HepG2 (cell line): ENCODE results near the gene SKIL. TPM values are rescaled to one million over a fixed set of nuclear protein-coding genes. Genes with fewer than 3 reads are reported as not detected.

Experiments
- BRD4 ChIP-seq: sonication (generic); formaldehyde crosslinking; IDR thresholded peaks from 2 replicates; pipeline ENCODE4 v1.4.0; 2020; ENCODE audit warnings: missing genetic modification reagents
- GABPB1 ChIP-seq: IDR thresholded peaks from 2 replicates; pipeline ENCODE4 v1.6.1; 2016; ENCODE audit warnings: mild to moderate bottlenecking, missing genetic modification reagents, moderate library complexity, missing compliant biosample characterization
- HOXA3 ChIP-seq: sonication (generic); formaldehyde crosslinking; IDR thresholded peaks from 2 replicates; pipeline ENCODE4 v1.5.0; 2020; ENCODE audit warnings: missing genetic modification reagents
- KDM2A ChIP-seq: sonication (generic); formaldehyde crosslinking; IDR thresholded peaks from 2 replicates; pipeline ENCODE4 v1.4.0; 2020; ENCODE audit warnings: low read depth, missing genetic modification reagents, borderline replicate concordance
- MYC ChIP-seq: sonication (generic); formaldehyde crosslinking; IDR thresholded peaks from 2 replicates; pipeline ENCODE4 v1.9.0; 2021; ENCODE audit warnings: missing genetic modification reagents, borderline replicate concordance
- NFYC ChIP-seq: IDR thresholded peaks from 2 replicates; pipeline ENCODE4 v1.6.1; 2016; ENCODE audit warnings: missing genetic modification reagents, missing compliant biosample characterization
- ZBTB33 ChIP-seq: sonication (generic); formaldehyde crosslinking; IDR thresholded peaks from 2 replicates; pipeline ENCODE4 v1.4.0; 2020; ENCODE audit warnings: missing genetic modification reagents
- ZMYM4 ChIP-seq: sonication (generic); formaldehyde crosslinking; IDR thresholded peaks from 2 replicates; pipeline ENCODE4 v1.8.1; 2023; ENCODE audit warnings: mild to moderate bottlenecking, missing genetic modification reagents
- ZNF274 ChIP-seq: sonication (generic); formaldehyde crosslinking; IDR thresholded peaks from 2 replicates; pipeline ENCODE4 v1.5.1; 2020; ENCODE audit warnings: mild to moderate bottlenecking, missing genetic modification reagents
- ZNF530 ChIP-seq: sonication (generic); formaldehyde crosslinking; IDR thresholded peaks from 2 replicates; pipeline ENCODE4 v1.5.0; 2020; ENCODE audit warnings: low read depth, mild to moderate bottlenecking, missing genetic modification reagents
- ZNF777 ChIP-seq: sonication (generic); formaldehyde crosslinking; IDR thresholded peaks from 2 replicates; pipeline ENCODE4 v1.4.0; 2020; ENCODE audit warnings: missing genetic modification reagents
- polyA plus RNA-seq, 8 experiments: library from polyadenylated mRNA; depleted of rRNA in 3 of 8; stranded (reverse) in 7 of 8; unstranded in 1 of 8; fragments of >200 nt; fragmentation: Illumina TruSeq in 4 of 8; extraction: Trizol in 4 of 8; gene quantifications; 2 replicates each; pipeline versions ENCODE4 v1.2.1 to v1.2.3, GENCODE V29; 2011 to 2016; ENCODE audit warnings: low read depth in 4 of 8, missing spikeins in 1 of 8, mixed read lengths in 1 of 8; ENCODE audit not compliant: insufficient read depth in 1 of 8
- total RNA-seq, 5 experiments: library from RNA; depleted of rRNA; stranded (reverse); fragments of >200 nt; fragmentation: Illumina TruSeq; extraction: Trizol; gene quantifications; 2 replicates each; pipeline ENCODE4 v1.2.3, GENCODE V29; 2016; ENCODE audit warnings: low read depth in 1 of 5
- TF ChIP-seq, protein P1 (sequence below): IDR thresholded peaks from 2 replicates; pipeline ENCODE4 v1.6.1; 2012; ENCODE audit warnings: inconsistent platforms
- TF ChIP-seq, protein P2 (sequence below): sonication (generic); formaldehyde crosslinking; IDR thresholded peaks from 2 replicates; pipeline ENCODE4 v1.4.0; 2020; ENCODE audit warnings: missing genetic modification reagents
- TF ChIP-seq, protein P3 (sequence below): sonication (generic); formaldehyde crosslinking; IDR thresholded peaks from 2 replicates; pipeline ENCODE4 v1.5.1; 2020; ENCODE audit warnings: mild to moderate bottlenecking, missing genetic modification reagents, moderate library complexity
- TF ChIP-seq, protein P4 (sequence below): IDR thresholded peaks from 2 replicates; pipeline ENCODE4 v1.6.1; 2016; ENCODE audit warnings: missing compliant biosample characterization, missing genetic modification reagents, borderline replicate concordance
- TF ChIP-seq, protein P5 (sequence below): sonication (generic); formaldehyde crosslinking; IDR thresholded peaks from 2 replicates; pipeline ENCODE4 v1.9.0; 2021; ENCODE audit warnings: missing genetic modification reagents, mild to moderate bottlenecking, borderline replicate concordance

SKIL gene
- total and polyA plus RNA-seq, 2 of the 13 experiments (the other 11 are each of a cell fraction or from before 2014, with no cell fraction given), result 5.2 to 20.7 TPM

DNA sequence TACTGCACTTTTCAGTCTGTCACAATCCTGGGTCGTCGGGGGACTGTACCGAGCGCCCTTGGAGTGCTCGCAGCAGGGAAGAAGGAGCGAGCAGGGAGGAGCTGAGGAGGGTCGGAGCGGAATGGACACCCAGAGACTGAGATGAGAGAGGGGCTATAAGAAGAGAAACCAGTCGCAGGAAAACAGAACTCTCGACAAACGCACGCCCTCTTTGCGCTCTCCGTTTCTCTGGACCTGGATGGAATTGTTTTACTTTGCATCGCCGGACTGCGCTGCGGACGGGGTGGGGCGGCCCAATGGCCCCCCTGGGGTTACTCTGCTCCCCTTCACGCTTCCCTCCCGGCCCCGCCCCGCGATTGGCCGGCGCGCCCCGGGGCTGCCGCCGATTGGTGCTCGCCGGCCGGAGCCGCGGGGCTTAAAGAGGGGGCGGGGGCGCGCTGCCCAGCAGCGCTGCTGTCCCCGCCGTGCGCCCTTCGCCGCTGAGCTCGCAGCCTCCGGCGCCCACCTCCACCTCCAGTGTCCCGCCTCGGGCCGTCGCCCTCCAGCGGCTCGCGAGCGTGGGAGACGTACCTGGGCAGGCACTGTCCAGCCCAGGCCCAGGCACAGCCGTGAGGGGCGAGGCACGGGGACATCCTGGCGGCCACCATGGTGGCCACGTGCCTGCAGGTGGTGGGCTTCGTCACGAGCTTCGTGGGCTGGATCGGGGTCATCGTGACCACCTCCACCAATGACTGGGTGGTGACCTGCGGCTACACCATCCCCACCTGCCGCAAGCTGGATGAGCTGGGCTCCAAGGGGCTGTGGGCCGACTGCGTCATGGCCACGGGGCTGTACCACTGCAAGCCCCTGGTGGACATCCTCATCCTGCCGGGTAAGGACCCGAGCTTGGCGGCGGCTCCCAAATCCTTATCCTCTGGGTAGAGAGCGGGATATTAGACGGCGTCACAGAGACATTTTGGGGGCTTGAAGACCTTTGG lies 61.2 kb downstream of the SKIL start, which contains the start of gene CLDN11 (continued):
- 0 out of 2 replicates have a peak, but pooled peaks have one; percentile 10 for TF ChIP-seq KDM2A (CRISPR knock-in tag)
- TF ChIP-seq ZNF274 (CRISPR knock-in tag), result 0 out of 2 replicates have a peak, but pooled peaks have one; percentile 69
- TF ChIP-seq ZMYM4 (CRISPR knock-in tag), result peak; percentile 28; the same call in 1 of the 2 replicates
- TF ChIP-seq, protein P1, sequence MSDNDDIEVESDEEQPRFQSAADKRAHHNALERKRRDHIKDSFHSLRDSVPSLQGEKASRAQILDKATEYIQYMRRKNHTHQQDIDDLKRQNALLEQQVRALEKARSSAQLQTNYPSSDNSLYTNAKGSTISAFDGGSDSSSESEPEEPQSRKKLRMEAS, result peak; percentile 57; the same call in 1 of the 2 replicates
- 0 out of 2 replicates have a peak, but pooled peaks have one; percentile 4 for TF ChIP-seq BRD4 (CRISPR knock-in tag)
- TF ChIP-seq, protein P2, sequence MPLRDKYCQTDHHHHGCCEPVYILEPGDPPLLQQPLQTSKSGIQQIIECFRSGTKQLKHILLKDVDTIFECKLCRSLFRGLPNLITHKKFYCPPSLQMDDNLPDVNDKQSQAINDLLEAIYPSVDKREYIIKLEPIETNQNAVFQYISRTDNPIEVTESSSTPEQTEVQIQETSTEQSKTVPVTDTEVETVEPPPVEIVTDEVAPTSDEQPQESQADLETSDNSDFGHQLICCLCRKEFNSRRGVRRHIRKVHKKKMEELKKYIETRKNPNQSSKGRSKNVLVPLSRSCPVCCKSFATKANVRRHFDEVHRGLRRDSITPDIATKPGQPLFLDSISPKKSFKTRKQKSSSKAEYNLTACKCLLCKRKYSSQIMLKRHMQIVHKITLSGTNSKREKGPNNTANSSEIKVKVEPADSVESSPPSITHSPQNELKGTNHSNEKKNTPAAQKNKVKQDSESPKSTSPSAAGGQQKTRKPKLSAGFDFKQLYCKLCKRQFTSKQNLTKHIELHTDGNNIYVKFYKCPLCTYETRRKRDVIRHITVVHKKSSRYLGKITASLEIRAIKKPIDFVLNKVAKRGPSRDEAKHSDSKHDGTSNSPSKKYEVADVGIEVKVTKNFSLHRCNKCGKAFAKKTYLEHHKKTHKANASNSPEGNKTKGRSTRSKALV, result 0 out of 2 replicates have a peak, but pooled peaks have one; percentile 71
- TF ChIP-seq ZNF530 (CRISPR knock-in tag), result no peak
- 0 out of 2 replicates have a peak, but pooled peaks have one; percentile 24 for TF ChIP-seq GABPB1 (CRISPR knock-in tag)
- peak; percentile 38; the same call in 1 of the 2 replicates for TF ChIP-seq MYC
- peak; percentile 23 for TF ChIP-seq HOXA3 (CRISPR knock-in tag)
- TF ChIP-seq, protein P3, sequence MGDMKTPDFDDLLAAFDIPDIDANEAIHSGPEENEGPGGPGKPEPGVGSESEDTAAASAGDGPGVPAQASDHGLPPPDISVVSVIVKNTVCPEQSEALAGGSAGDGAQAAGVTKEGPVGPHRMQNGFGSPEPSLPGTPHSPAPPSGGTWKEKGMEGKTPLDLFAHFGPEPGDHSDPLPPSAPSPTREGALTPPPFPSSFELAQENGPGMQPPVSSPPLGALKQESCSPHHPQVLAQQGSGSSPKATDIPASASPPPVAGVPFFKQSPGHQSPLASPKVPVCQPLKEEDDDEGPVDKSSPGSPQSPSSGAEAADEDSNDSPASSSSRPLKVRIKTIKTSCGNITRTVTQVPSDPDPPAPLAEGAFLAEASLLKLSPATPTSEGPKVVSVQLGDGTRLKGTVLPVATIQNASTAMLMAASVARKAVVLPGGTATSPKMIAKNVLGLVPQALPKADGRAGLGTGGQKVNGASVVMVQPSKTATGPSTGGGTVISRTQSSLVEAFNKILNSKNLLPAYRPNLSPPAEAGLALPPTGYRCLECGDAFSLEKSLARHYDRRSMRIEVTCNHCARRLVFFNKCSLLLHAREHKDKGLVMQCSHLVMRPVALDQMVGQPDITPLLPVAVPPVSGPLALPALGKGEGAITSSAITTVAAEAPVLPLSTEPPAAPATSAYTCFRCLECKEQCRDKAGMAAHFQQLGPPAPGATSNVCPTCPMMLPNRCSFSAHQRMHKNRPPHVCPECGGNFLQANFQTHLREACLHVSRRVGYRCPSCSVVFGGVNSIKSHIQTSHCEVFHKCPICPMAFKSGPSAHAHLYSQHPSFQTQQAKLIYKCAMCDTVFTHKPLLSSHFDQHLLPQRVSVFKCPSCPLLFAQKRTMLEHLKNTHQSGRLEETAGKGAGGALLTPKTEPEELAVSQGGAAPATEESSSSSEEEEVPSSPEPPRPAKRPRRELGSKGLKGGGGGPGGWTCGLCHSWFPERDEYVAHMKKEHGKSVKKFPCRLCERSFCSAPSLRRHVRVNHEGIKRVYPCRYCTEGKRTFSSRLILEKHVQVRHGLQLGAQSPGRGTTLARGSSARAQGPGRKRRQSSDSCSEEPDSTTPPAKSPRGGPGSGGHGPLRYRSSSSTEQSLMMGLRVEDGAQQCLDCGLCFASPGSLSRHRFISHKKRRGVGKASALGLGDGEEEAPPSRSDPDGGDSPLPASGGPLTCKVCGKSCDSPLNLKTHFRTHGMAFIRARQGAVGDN (CRISPR knock-in tag), result peak; percentile 79
- TF ChIP-seq, protein P4, sequence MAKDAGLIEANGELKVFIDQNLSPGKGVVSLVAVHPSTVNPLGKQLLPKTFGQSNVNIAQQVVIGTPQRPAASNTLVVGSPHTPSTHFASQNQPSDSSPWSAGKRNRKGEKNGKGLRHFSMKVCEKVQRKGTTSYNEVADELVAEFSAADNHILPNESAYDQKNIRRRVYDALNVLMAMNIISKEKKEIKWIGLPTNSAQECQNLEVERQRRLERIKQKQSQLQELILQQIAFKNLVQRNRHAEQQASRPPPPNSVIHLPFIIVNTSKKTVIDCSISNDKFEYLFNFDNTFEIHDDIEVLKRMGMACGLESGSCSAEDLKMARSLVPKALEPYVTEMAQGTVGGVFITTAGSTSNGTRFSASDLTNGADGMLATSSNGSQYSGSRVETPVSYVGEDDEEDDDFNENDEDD, result peak; percentile 40; the same call in 1 of the 2 replicates
- TF ChIP-seq, protein P5, sequence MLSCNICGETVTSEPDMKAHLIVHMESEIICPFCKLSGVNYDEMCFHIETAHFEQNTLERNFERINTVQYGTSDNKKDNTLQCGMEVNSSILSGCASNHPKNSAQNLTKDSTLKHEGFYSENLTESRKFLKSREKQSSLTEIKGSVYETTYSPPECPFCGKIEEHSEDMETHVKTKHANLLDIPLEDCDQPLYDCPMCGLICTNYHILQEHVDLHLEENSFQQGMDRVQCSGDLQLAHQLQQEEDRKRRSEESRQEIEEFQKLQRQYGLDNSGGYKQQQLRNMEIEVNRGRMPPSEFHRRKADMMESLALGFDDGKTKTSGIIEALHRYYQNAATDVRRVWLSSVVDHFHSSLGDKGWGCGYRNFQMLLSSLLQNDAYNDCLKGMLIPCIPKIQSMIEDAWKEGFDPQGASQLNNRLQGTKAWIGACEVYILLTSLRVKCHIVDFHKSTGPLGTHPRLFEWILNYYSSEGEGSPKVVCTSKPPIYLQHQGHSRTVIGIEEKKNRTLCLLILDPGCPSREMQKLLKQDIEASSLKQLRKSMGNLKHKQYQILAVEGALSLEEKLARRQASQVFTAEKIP (CRISPR knock-in tag), result no peak
- TF ChIP-seq ZNF777 (CRISPR knock-in tag), result peak; percentile 62
- TF ChIP-seq NFYC (CRISPR knock-in tag), result peak; percentile 48
- TF ChIP-seq ZBTB33 (CRISPR knock-in tag), result peak; percentile 73; the same call in 1 of the 2 replicates
